Measurements from ENCODE around the gene VAT1L. TPM values are rescaled to one million over a fixed set of nuclear protein-coding genes. Genes with fewer than 3 reads are reported as not detected.

Gene VAT1L
- total RNA-seq, 1 donor from 2014 or later, result not detected

DNA sequence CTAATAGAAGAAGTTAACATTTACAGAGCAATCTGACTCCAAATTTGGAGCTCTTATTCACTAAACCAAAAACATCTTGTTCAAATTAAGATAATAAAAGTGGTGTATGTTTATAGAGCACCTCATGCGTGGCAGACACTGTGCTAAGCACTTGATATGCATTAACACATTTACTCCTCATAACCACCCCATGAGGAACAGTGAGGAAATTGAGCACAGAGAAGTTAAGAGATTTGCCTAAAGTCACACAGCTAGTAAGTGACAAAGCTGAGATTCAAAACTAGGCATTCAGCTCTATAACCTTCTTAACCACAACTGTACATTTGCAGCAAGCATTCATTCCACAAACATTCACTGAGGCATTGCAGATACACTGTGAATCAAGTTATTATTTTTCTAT is 94.0 kb downstream of the VAT1L start:
- DNase-seq (ENCODE audit: low spot score), result no peak
- no peak overlapping the region for H3K4me3 Mint-ChIP-seq (ENCODE audit: unreplicated experiment)
- H3K9me3 Mint-ChIP-seq (ENCODE audit: low read depth), result no peaks in the 10 kb centered on the region
- H3K4me1 Mint-ChIP-seq (ENCODE audit: low read depth), result no peaks in the 10 kb centered on the region
- TF ChIP-seq, protein P1, sequence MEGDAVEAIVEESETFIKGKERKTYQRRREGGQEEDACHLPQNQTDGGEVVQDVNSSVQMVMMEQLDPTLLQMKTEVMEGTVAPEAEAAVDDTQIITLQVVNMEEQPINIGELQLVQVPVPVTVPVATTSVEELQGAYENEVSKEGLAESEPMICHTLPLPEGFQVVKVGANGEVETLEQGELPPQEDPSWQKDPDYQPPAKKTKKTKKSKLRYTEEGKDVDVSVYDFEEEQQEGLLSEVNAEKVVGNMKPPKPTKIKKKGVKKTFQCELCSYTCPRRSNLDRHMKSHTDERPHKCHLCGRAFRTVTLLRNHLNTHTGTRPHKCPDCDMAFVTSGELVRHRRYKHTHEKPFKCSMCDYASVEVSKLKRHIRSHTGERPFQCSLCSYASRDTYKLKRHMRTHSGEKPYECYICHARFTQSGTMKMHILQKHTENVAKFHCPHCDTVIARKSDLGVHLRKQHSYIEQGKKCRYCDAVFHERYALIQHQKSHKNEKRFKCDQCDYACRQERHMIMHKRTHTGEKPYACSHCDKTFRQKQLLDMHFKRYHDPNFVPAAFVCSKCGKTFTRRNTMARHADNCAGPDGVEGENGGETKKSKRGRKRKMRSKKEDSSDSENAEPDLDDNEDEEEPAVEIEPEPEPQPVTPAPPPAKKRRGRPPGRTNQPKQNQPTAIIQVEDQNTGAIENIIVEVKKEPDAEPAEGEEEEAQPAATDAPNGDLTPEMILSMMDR (IDR thresholded peaks at IDR 0.05), result no peak
- no peaks in the 10 kb centered on the region for H3K36me3 Mint-ChIP-seq (ENCODE audit: low read depth)
- H3K27ac Mint-ChIP-seq (ENCODE audit: unreplicated experiment), result no peak overlapping the region
- peaks cover 4% of the 10 kb centered on the region for H3K27me3 Mint-ChIP-seq (ENCODE audit: low read depth)

DNA sequence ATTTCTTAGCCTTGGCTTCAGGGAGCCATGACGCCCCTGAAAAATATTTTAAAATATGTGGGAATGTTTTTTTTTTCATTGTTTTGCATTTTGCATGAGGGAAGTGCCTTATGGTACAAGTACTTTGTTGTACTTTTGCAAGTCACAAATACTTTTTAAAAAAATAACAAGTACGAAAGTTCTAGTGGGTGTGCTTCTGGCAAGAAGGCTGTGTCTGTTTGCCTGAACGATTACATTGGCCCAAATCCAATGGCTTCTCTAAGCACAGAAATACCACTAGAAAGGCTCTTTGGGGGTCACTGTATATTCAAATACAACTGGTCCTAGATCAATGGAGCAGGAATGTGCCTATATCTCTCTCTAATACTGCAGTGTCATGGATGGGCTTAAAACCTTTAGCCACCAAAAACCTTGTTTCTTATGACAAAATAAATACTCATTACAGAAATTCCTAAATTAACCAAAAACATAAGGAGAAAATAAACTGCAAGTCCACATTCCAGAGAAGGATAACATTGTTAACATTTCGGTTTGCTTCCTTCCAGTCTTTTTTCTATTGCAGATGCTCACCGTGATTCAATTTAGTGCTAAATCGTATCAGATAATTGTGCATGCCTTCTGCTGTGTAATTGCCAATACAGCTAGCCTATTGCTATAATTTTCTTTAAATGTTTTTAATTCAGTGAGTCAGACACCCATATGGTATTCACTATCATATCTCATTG is 97.4 kb downstream of the VAT1L start:
- H3K4me3 Mint-ChIP-seq (ENCODE audit: unreplicated experiment), result no peak overlapping the region
- H3K27ac Mint-ChIP-seq (ENCODE audit: unreplicated experiment), result no peak overlapping the region
- H3K4me1 Mint-ChIP-seq (ENCODE audit: low read depth), result no peaks in the 10 kb centered on the region
- no peak for DNase-seq (ENCODE audit: low spot score)
- peaks cover 4% of the 10 kb centered on the region for H3K27me3 Mint-ChIP-seq (ENCODE audit: low read depth)
- no peaks in the 10 kb centered on the region for H3K36me3 Mint-ChIP-seq (ENCODE audit: low read depth)
- TF ChIP-seq, protein P1 (IDR thresholded peaks at IDR 0.05), result no peak
- peaks cover 4% of the 10 kb centered on the region for H3K9me3 Mint-ChIP-seq (ENCODE audit: low read depth)

DNA sequence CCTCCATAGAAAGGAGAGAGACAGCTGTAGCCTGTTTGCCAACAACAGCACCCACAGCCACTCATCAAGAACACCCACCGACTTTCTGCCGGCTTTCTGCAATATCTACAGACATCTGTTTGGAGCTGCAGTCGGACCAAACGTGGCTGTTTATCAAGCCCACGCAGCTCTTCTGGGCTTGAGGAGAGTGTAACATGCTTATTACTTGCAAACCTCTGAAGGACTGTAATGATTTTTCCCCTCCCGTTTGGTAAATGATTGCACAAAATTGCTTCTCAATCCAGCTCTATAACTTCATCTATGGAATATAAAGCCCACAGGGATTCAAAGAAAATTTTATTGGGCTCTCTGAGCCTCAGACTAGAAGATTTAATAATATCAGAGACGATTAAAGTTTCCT is 100.5 kb downstream of the VAT1L start:
- TF ChIP-seq, protein P1 (IDR thresholded peaks at IDR 0.05), result no peak
- no peak overlapping the region for H3K27ac Mint-ChIP-seq (ENCODE audit: unreplicated experiment)
- H3K36me3 Mint-ChIP-seq (ENCODE audit: low read depth), result no peaks in the 10 kb centered on the region
- no peak overlapping the region for H3K4me3 Mint-ChIP-seq (ENCODE audit: unreplicated experiment)
- no peaks in the 10 kb centered on the region for H3K4me1 Mint-ChIP-seq (ENCODE audit: low read depth)
- no peak for DNase-seq (ENCODE audit: low spot score)
- peaks cover 4% of the 10 kb centered on the region for H3K27me3 Mint-ChIP-seq (ENCODE audit: low read depth)
- peaks cover 7% of the 10 kb centered on the region for H3K9me3 Mint-ChIP-seq (ENCODE audit: low read depth)

DNA sequence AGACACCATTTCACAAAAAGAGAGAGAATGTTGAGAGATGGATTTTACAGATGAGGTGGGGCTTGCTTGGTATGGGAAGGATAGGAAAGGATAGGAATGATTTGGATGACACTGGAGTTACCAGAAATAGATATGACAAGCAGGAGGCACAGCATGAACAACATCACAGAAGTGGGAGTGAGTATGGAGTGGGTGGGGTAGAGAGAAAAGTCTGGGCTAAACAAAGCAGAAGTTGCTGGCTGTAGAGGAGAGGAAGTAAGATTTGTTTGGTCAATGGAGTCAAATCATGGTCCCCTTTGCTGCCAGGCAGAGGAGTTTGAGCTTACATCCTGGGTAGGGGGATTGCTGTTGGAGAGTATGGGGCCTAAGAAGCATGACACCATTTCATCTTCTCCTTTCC is 101.7 kb downstream of the VAT1L start:
- Mint-ChIP-seq H3K4me3 (ENCODE audit: unreplicated experiment) (no peak overlapping the region), H3K27me3 (ENCODE audit: low read depth) (peaks cover 4% of the 10 kb centered on the region), H3K9me3 (ENCODE audit: low read depth) (peaks cover 7% of the 10 kb centered on the region), H3K4me1 (ENCODE audit: low read depth) (no peaks in the 10 kb centered on the region), H3K27ac (ENCODE audit: unreplicated experiment) (no peak overlapping the region), H3K36me3 (ENCODE audit: low read depth) (no peaks in the 10 kb centered on the region)
- TF ChIP-seq, protein P1 (IDR thresholded peaks at IDR 0.05), result no peak
- DNase-seq (ENCODE audit: low spot score), result no peak

DNA sequence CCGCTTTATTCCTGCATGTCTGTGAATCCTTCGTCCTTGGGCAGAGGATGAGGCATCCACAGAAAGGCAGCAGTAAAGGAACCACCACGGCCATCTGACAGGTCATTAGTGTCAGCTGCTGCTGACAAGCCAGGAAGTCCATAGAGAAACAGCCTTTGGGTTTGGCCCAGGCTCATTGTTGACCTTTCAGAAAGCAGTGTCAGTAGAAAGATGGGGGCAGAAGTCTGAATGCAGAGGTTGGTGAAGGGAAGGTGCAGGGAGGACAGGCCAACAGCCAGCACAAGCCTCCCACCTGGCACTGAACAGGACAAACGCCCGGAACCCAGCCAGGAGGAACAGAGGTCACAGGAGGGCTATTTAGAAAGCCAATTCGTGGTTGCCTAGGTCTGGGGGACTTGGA is 105.8 kb downstream of the VAT1L start:
- H3K4me3 Mint-ChIP-seq (ENCODE audit: unreplicated experiment), result no peak overlapping the region
- H3K27me3 Mint-ChIP-seq (ENCODE audit: low read depth), result no peaks in the 10 kb centered on the region
- H3K36me3 Mint-ChIP-seq (ENCODE audit: low read depth), result no peaks in the 10 kb centered on the region
- DNase-seq (ENCODE audit: low spot score), result no peak
- H3K27ac Mint-ChIP-seq (ENCODE audit: unreplicated experiment), result no peak overlapping the region
- TF ChIP-seq, protein P1 (IDR thresholded peaks at IDR 0.05), result no peak
- H3K4me1 Mint-ChIP-seq (ENCODE audit: low read depth), result peaks cover 3% of the 10 kb centered on the region
- peaks cover 7% of the 10 kb centered on the region for H3K9me3 Mint-ChIP-seq (ENCODE audit: low read depth)

All from chondrocyte (in vitro differentiated cells).